OCI-LY7 (cell line): ENCODE data around the gene ICE1. TPM values are rescaled to one million over a fixed set of nuclear protein-coding genes. Genes with fewer than 3 reads are reported as not detected.
A peak's percentile ranks its signal among the peaks of the same experiment; 100 is the strongest.

Experiments used
- BruUV-seq: library from RNA; stranded (reverse); fragments of 400-500 nt; replicated peaks from 2 replicates; lab custom pipeline; 2021; lab: Mats Ljungman, UMichigan
- CTCF ChIA-PET: fragments of 300-600 bp; sonication (Branson Sonifier 250); formaldehyde crosslinking; loops from one replicate; lab custom pipeline; 2022; ENCODE audit warnings: antibody characterized with exemption; ENCODE audit not compliant: unreplicated experiment; lab: Charles Lee
- POLR2A ChIA-PET: fragments of 300-600 bp; sonication (Branson Sonifier 250); formaldehyde crosslinking; loops from one replicate; lab custom pipeline; 2022; ENCODE audit warnings: antibody characterized with exemption; lab: Charles Lee
- DNase-seq: peaks from one replicate; pipeline ENCODE4 v3.0.0-alpha.2; 2015; ENCODE audit warnings: low spot score
- H2AFZ ChIP-seq: fragments of 200-600 bp; sonication (generic), shearing (Covaris generic); 2 replicates; pipeline ENCODE4 v1.6.1; 2014; ENCODE audit warnings: mild to moderate bottlenecking, antibody characterized with exemption, low read length, moderate library complexity
- H3K27ac ChIP-seq: fragments of 200-600 bp; sonication (generic); 2 replicates; pipeline ENCODE4 v1.5.1; 2014; ENCODE audit warnings: mixed run types, low read depth, mild to moderate bottlenecking, moderate library complexity, low read length, inconsistent platforms; ENCODE audit not compliant: poor library complexity, severe bottlenecking
- H3K36me3 ChIP-seq: fragments of 200-600 bp; sonication (generic); 2 replicates; pipeline ENCODE4 v1.6.1; 2014; ENCODE audit warnings: mild to moderate bottlenecking, antibody characterized with exemption, low read length, moderate library complexity, mixed read lengths; ENCODE audit not compliant: insufficient read depth
- H3K4me1 ChIP-seq: fragments of 200-600 bp; sonication (generic); 2 replicates; pipeline ENCODE4 v1.5.1; 2014; ENCODE audit warnings: mild to moderate bottlenecking, low read length; ENCODE audit not compliant: insufficient read depth, poor library complexity, severe bottlenecking
- H3K4me2 ChIP-seq: fragments of 200-600 bp; sonication (generic); 2 replicates; pipeline ENCODE4 v1.6.1; 2014; ENCODE audit warnings: mild to moderate bottlenecking, low read length
- H3K4me3 ChIP-seq: fragments of 200-600 bp; sonication (generic); 2 replicates; pipeline ENCODE4 v1.5.1; 2014; ENCODE audit warnings: mild to moderate bottlenecking, low read depth, low read length; ENCODE audit not compliant: poor library complexity, severe bottlenecking
- H3K79me2 ChIP-seq: fragments of 200-600 bp; sonication (generic); 2 replicates; pipeline ENCODE4 v1.6.1; 2016; ENCODE audit warnings: low read depth, mild to moderate bottlenecking, low read length, moderate library complexity, mixed read lengths; ENCODE audit not compliant: insufficient read depth
- H3K9me2 ChIP-seq: fragments of 200-600 bp; sonication (generic); 2 replicates; pipeline ENCODE4 v1.6.1; 2016; ENCODE audit warnings: mild to moderate bottlenecking, low read length, mixed read lengths; ENCODE audit not compliant: insufficient read depth
- H3K9me3 ChIP-seq: fragments of 200-600 bp; sonication (generic); 2 replicates; pipeline ENCODE4 v1.6.1; 2014; ENCODE audit warnings: mild to moderate bottlenecking, mixed run types, low read length, mixed read lengths
- H4K20me1 ChIP-seq: fragments of 200-600 bp; sonication (generic); 2 replicates; pipeline ENCODE4 v1.6.1; 2014; ENCODE audit warnings: mild to moderate bottlenecking, antibody characterized with exemption, low read length, moderate library complexity, mixed read lengths; ENCODE audit not compliant: insufficient read depth
- CTCF ChIP-seq: fragments of 200-600 bp; sonication (generic); conservative IDR thresholded peaks from 2 replicates; pipeline ENCODE4 v1.5.1; 2014; ENCODE audit warnings: mild to moderate bottlenecking, antibody characterized with exemption, low read length, moderate library complexity, mixed read lengths
- EZH2phosphoT487 ChIP-seq: fragments of 200-600 bp; sonication (generic); IDR thresholded peaks from 2 replicates; pipeline ENCODE4 v1.6.1; 2018; ENCODE audit warnings: low read depth, borderline replicate concordance, mild to moderate bottlenecking, mixed run types, antibody characterized with exemption, low read length, moderate library complexity, mixed read lengths
- intact Hi-C: fragments of 100-400 bp; cut with micrococcal nuclease; formaldehyde crosslinking; loops from one replicate; pipeline ENCODE4 v1.10.0; 2022; ENCODE audit not compliant: unreplicated experiment
- total RNA-seq, 2 experiments: library from RNA; depleted of rRNA in 1 of 2; stranded (reverse); fragments of >200 nt in 1 of 2; shearing (Covaris generic) in 1 of 2; gene quantifications; 2 replicates each; pipeline ENCODE4 v1.2.3, GENCODE V29; 2014 to 2022

Gene ICE1
- total RNA-seq, 2 experiments from 2014 or later: 25.2 to 28.0 TPM

GRCh38 chr5:5497152-5497788 is 74.8 kb downstream of the ICE1 start:
- POLR2A ChIA-PET: interaction anchor here (0.5 to 1.0 kb wide), 5 partner anchors 275 to 1370 kb away, joined by 3 read pairs; no protein-coding TSS in a partner anchor
- BruUV-seq: no TSS peak

GRCh38 chr5:5499442-5499841 is 77.0 kb downstream of the ICE1 start:
- no peak for DNase-seq
- H3K36me3 ChIP-seq: no peaks in the 10 kb centered on the region
- H3K9me3 ChIP-seq: no peaks in the 10 kb centered on the region
- BruUV-seq: no TSS peak
- no peaks in the 10 kb centered on the region for H4K20me1 ChIP-seq
- CTCF ChIA-PET: no interaction called here
- TF ChIP-seq CTCF: no peak
- TF ChIP-seq EZH2phosphoT487: no peak
- H3K4me1 ChIP-seq: peaks cover under 1% of the 10 kb centered on the region
- H2AFZ ChIP-seq: no peak overlapping the region
- no peak overlapping the region for H3K27ac ChIP-seq
- H3K79me2 ChIP-seq: no peaks in the 10 kb centered on the region
- H3K9me2 ChIP-seq: no peaks in the 10 kb centered on the region
- no peak overlapping the region for H3K4me3 ChIP-seq
- H3K4me2 ChIP-seq: no peak overlapping the region
- POLR2A ChIA-PET: no interaction called here
- intact Hi-C loops: loop anchor here (10.0 kb wide), 1 partner anchor 795 kb away; no protein-coding TSS in a partner anchor

More at GRCh38 chr5:5497152-5497788, 74.8 kb downstream of the ICE1 start:
- no peak overlapping the region for H3K27ac ChIP-seq
- CTCF ChIA-PET: no interaction called here
- H3K36me3 ChIP-seq: no peaks in the 10 kb centered on the region
- peak; percentile 39 for DNase-seq
- H3K9me3 ChIP-seq: no peaks in the 10 kb centered on the region
- intact Hi-C loops: loop anchor here (1.0 to 10.0 kb wide), 2 partner anchors 384 to 798 kb away; no protein-coding TSS in a partner anchor
- H3K4me3 ChIP-seq: no peak overlapping the region
- no peak overlapping the region for H3K4me2 ChIP-seq
- no peaks in the 10 kb centered on the region for H3K9me2 ChIP-seq
- TF ChIP-seq EZH2phosphoT487: no peak
- peak; percentile 81 for TF ChIP-seq CTCF
- H3K79me2 ChIP-seq: no peaks in the 10 kb centered on the region
- no peaks in the 10 kb centered on the region for H4K20me1 ChIP-seq
- H3K4me1 ChIP-seq: peaks cover 4% of the 10 kb centered on the region
- no peak overlapping the region for H2AFZ ChIP-seq

GRCh38 chr5:5504325-5504724 is 81.8 kb downstream of the ICE1 start:
- Histone ChIP-seq H3K4me1 (no peaks in the 10 kb centered on the region), H3K79me2 (no peaks in the 10 kb centered on the region), H3K36me3 (no peaks in the 10 kb centered on the region), H2AFZ (no peak overlapping the region), H3K4me2 (no peak overlapping the region), H3K9me3 (no peaks in the 10 kb centered on the region), H3K9me2 (no peaks in the 10 kb centered on the region), H3K27ac (no peak overlapping the region), H4K20me1 (no peaks in the 10 kb centered on the region), H3K4me3 (no peak overlapping the region)
- ChIA-PET CTCF (no interaction called here), POLR2A (interaction anchor here (0.6 to 1.1 kb wide), 2 partner anchors 51 to 111 kb away, joined by 3 read pairs; no protein-coding TSS in a partner anchor)
- TF ChIP-seq CTCF (no peak), EZH2phosphoT487 (no peak)
- intact Hi-C loops: no loop called here
- no TSS peak for BruUV-seq
- no peak for DNase-seq
